GF-D8 (cell line): Measurements from ENCODE around the gene VAPA.

Source experiments
- DNase-seq: peaks from one replicate; lab custom pipeline; 2025; lab: John Stamatoyannopoulos, UW

VAPA gene

GRCh38 chr18:10003281-10003680 lies 89.5 kb downstream of the VAPA start:
- DNase-seq: no peak

GRCh38 chr18:10003866-10004265 lies 90.0 kb downstream of the VAPA start:
- DNase-seq: no peak

DNA sequence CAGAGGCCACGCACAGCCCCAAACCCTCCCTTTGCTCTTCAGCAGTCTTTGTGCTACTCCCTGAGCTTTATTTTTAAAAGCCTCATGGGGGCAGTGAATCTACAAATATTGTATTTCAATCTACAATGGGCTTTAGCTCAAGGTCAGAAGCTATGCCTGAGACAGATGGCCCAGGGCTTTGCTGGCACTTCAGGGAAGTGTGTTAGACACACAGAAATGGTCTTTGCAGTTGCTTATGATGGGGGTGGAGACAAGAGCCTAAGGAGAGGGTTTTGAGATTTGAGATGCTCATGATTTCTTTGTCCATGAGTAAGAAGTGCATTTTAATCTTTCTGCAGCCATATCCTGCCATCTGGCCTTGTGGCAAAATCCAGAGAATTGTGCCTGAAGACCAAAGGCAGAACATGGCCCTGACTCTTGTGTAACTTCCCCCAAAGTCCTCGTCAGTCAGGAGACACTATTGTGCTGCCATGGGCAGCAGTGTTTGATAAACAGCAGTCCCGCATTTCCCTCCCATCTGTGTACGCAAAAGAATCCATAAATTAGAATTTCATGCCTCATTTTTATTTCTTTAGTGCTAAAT lies 92.6 kb downstream of the VAPA start:
- DNase-seq: no peak

DNA sequence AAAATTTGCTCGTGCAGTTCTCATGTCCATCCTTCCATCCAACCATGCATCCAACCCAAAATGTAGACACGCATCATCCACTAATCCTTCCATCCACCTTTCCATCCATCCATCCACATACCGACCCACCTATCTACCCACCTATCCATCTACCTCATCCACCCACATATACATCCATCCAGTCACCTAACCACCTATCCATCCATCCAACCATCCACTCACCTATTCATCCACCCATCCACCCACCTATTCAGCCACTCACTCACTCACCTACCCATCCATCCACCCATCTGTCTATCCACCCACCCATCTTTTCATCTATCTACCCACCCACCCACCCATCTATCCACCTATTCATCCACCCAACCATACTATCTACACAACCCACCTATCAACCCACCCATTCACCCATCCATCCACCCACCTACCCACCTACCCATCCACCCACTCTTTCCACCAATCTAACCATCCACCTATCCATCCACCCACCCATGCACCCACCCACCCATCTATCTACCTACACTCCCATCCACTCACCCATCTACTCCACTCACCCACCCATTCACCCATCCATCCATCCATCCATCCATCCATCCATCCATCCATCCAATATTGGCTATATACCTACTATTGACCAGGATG lies 94.3 kb downstream of the VAPA start:
- DNase-seq: no peak
